Prostate gland (tissue), 2 donors: ENCODE data around the gene ERCC5. TPM values are rescaled to one million over a fixed set of nuclear protein-coding genes. Genes with fewer than 3 reads are reported as not detected.

Source experiments
- DNase-seq: peaks from one replicate; pipeline ENCODE4 v3.0.0-alpha.2; 2019; ENCODE audit warnings: low spot score
- H3K27ac ChIP-seq, 2 donors: fragments of 200-600 bp; sonication (generic); 2 replicates each; pipeline ENCODE4 v1.5.1; 2017 to 2019
- H3K27me3 ChIP-seq: fragments of 200-600 bp; sonication (generic); replicated peaks from 2 replicates; pipeline ENCODE4 v1.5.1; 2019; ENCODE audit not compliant: insufficient read depth
- H3K36me3 ChIP-seq, 2 donors: fragments of 200-600 bp; sonication (generic); 1 replicate in 1 of 2; 2 replicates in 1 of 2; pipeline versions ENCODE4 v1.5.1 to v1.8.1; 2017 to 2019
- H3K4me1 ChIP-seq: fragments of 200-600 bp; sonication (generic); replicated peaks from 2 replicates; pipeline ENCODE4 v1.5.1; 2019
- H3K4me3 ChIP-seq, 2 donors: fragments of 200-600 bp; sonication (generic); 2 replicates each; pipeline ENCODE4 v1.5.1; 2017 to 2019
- H3K9me3 ChIP-seq: fragments of 200-600 bp; sonication (generic); 2 replicates; pipeline ENCODE4 v1.5.1; 2017
- CTCF ChIP-seq, 4 experiments: fragments of 200-600 bp in 2 of 4; fragments of 450-650 bp in 2 of 4; sonication (generic) in 2 of 4; IDR thresholded peaks; 1 replicate in 3 of 4; 2 replicates in 1 of 4; pipeline ENCODE4 v1.5.1; 2016 to 2019; ENCODE audit warnings: antibody characterized with exemption in 4 of 4, mild to moderate bottlenecking in 2 of 4, moderate library complexity in 2 of 4
- POLR2A ChIP-seq: fragments of 450-650 bp; IDR thresholded peaks from one replicate; pipeline ENCODE4 v1.6.1; 2016; ENCODE audit warnings: antibody characterized with exemption, mild to moderate bottlenecking
- POLR2AphosphoS5 ChIP-seq: sonication (generic); formaldehyde crosslinking; IDR thresholded peaks from one replicate; pipeline ENCODE4 v1.6.1; 2017; ENCODE audit warnings: antibody characterized with exemption
- WGBS: methylation state at CpG from one replicate; pipeline ENCODE4 v1.1.5; 2018; 5-methylcytosine and 5-hydroxymethylcytosine counted together
- intact Hi-C: fragments of 100-400 bp; cut with DNase I; formaldehyde crosslinking; loops from one replicate; pipeline ENCODE4 v1.14.2; 2022
- total RNA-seq, 2 donors: library from RNA; depleted of rRNA; stranded (reverse); fragments of >200 nt; gene quantifications; one replicate each; pipeline ENCODE4 v1.1.0, GENCODE V29; 2016

The ERCC5 gene
- total RNA-seq, 2 donors from 2014 or later: 60.9 to 72.7 TPM

- 45% methylated on average over 14 of the region's 14 CpGs for WGBS
- H3K4me1 ChIP-seq: no peaks in the 10 kb centered on the region
- no peaks in the 10 kb centered on the region for H3K27me3 ChIP-seq
- H3K9me3 ChIP-seq: no peaks in the 10 kb centered on the region
- intact Hi-C loops: no loop called here
- no peak overlapping the region for H3K27ac ChIP-seq
- DNase-seq: no peak
- no peak overlapping the region for H3K4me3 ChIP-seq
- TF ChIP-seq POLR2AphosphoS5 (no peak), CTCF (IDR thresholded peaks at IDR 0.05) (peak in 2 of 4 experiments; percentile 25 to 28)
- H3K36me3 ChIP-seq: no peaks in the 10 kb centered on the region
Observed at GRCh38 chr13:102903659-102904407, 58.0 kb downstream of the ERCC5 start.

- intact Hi-C loops: no loop called here
- 88% methylated on average over 5 of the region's 5 CpGs for WGBS
- no peak for DNase-seq
Observed at GRCh38 chr13:102904408-102904862, 58.6 kb downstream of the ERCC5 start.

GRCh38 chr13:102905905-102906771 is 60.3 kb downstream of the ERCC5 start:
- no peak for DNase-seq
- Histone ChIP-seq H3K4me3 (no peak overlapping the region), H3K4me1 (no peaks in the 10 kb centered on the region), H3K9me3 (no peaks in the 10 kb centered on the region), H3K27ac (no peak overlapping the region), H3K27me3 (no peaks in the 10 kb centered on the region), H3K36me3 (no peaks in the 10 kb centered on the region)
- 93% methylated on average over 7 of the region's 7 CpGs for WGBS
- no peak for TF ChIP-seq POLR2A
- TF ChIP-seq CTCF (IDR thresholded peaks at IDR 0.05): no peak
- TF ChIP-seq POLR2AphosphoS5: no peak
- intact Hi-C loops: no loop called here

More at GRCh38 chr13:102904408-102904862, 58.6 kb downstream of the ERCC5 start:
- H3K27me3 ChIP-seq: no peaks in the 10 kb centered on the region
- H3K36me3 ChIP-seq: no peaks in the 10 kb centered on the region
- no peak for TF ChIP-seq POLR2AphosphoS5
- TF ChIP-seq CTCF (IDR thresholded peaks at IDR 0.05): no peak
- no peak for TF ChIP-seq POLR2A
- H3K4me1 ChIP-seq: no peaks in the 10 kb centered on the region
- H3K9me3 ChIP-seq: no peaks in the 10 kb centered on the region
- no peak overlapping the region for H3K27ac ChIP-seq
- no peak overlapping the region for H3K4me3 ChIP-seq

GRCh38 chr13:102907016-102907756 is 61.4 kb downstream of the ERCC5 start:
- Histone ChIP-seq H3K27me3 (no peaks in the 10 kb centered on the region), H3K9me3 (no peaks in the 10 kb centered on the region), H3K27ac (no peak overlapping the region), H3K4me3 (no peak overlapping the region), H3K4me1 (no peaks in the 10 kb centered on the region), H3K36me3 (no peaks in the 10 kb centered on the region)
- WGBS: 35% methylated on average over 2 of the region's 2 CpGs
- no peak for DNase-seq
- intact Hi-C loops: no loop called here
- TF ChIP-seq POLR2A (no peak), CTCF (IDR thresholded peaks at IDR 0.05) (no peak), POLR2AphosphoS5 (no peak)
